NCI-H2227 (cell line): ENCODE results near the gene ATP13A1.
A peak's percentile ranks its signal among the peaks of the same experiment; 100 is the strongest.
"Not testable (repeated sequence)": the region's sequence is repeated elsewhere in the genome, so short reads cannot be mapped to it uniquely, and the experiment has no call there.

ENCODE experiments used
- DNase-seq: peaks from one replicate; lab custom pipeline; 2025; ENCODE audit not compliant: unreplicated experiment; lab: John Stamatoyannopoulos, UW

Gene ATP13A1

DNA sequence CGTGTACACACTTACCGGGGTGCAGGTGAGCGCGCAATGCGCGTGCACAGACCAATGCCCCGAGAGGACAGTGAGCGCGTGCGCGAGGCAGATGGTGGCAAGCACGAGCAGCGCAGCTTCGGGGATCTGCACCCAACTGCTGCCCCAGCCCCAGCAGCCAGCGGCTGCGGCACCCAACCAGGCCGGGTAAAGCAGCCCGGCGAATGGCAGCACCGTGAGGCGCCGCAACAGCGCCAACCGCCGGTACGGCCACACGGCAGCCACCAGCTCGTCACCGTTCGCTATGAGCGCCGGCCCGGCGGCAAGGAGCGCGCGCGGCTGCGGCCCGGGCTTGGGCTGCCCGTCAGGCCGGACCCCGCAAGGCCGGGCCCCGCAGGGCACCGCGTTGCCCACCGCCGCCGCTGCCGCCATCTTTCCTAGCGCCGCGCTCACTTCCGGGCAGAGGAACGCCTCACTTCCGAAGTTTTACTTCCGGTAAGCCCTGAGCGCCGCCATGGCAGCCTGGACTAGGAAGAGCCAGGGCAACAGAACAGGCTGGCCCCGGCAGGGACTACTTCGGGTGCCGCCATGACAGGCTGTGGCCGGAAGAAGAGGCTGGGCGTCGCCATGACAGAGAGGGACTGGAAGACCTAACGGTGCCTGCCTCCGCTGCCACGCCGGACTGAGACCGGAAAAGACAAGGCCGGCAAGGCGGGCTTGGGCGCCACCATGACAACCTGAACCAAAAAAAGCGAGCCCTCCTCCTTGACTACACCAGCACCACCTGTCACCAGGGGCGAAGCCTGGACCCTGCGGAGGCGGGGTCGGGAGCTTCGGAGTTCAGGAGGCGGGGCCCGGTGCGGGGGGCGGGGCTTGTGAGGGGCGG is at the start of gene ATP13A1:
Gene ATP13A1, minus strand, starts transcription at position 421 of the 865 bp plus-strand sequence. Its CDS starts 10 bp downstream, at position 411.
- peak; percentile 97 for DNase-seq

DNA sequence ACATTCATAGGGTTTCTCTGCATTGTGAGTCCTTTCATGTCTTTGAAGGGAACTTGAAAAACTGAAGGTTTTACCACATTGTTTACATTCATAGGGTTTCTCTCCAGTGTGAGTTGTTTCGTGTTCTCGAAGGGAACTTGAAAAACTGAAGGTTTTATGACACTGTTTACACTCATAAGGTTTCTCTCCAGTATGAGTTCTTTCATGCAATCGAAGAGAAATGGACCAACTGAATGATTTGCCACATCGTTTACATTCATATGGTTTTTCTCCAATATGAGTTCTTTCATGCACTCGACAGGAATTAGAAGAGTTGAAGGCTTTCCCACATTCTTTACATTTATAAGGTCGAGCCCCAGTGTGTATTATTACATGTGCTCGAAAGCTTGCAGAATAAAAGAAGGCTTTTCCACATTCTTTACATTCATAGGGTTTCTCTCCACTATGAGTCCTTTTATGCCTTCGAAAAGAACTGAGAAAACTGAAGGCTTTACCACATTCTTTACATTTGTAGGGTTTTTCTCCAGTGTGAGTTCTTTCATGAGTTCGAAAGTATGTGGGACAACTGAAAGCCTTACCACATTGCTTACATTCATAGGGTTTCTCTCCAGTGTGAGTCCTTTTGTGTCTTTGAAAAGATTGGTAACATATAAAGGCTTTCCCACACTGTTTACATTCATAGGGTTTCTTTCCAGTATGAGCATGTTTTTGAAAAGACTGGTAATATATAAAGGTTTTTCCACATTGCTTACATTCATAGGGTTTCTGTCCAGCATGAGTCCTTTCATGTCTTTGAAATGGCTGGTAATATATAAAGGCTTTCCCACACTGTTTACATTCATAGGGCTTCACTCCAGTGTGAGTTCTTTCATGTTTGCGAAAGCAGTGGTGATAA is 48.7 kb upstream of the ATP13A1 start:
- DNase-seq: no peak

- DNase-seq: no peak
Measured at GRCh38 chr19:19711306-19711933, 47.9 kb upstream of the ATP13A1 start.

- DNase-seq: no peak
Measured at GRCh38 chr19:19710506-19710905, 47.0 kb upstream of the ATP13A1 start.

DNA sequence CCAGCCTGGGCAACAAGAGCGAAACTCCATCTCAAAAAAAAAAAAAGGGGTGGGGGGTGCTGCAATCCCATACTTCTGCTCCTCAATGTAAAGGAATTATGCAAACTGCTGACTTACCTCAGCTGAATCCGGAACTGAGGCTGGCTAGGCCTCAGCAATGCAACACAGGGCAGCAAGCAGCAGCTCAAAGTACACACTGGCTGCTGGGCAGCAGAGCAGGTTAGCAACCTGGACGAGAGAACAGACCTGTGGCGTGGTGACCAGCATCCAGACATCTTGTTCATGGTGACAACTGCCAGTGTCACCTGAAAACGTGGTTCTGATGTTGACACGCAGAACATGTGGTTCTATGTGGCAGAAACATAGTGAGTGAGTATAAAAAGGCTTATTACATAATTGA is 41.4 kb upstream of the ATP13A1 start:
- DNase-seq: no peak

DNA sequence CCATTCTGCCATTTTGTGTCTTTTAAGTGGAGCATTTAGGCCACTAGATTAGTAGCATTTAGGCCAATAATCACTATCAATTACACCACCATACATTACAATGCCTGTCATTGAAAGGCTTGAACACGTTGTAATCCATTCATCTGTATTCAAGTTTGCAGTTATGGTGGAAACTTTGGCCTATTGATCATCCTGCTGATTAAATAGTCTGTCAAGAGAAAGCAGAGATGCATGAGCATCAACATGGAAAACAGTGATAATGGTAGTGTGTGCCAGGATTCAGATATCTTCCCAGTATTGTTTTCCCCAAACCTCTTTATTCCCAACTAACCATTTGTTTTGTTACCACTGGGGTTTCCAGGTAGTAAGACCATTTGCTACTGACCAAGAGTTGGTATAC is 37.0 kb upstream of the ATP13A1 start:
- not testable (repeated sequence) for DNase-seq

GRCh38 chr19:19697589-19697988 is 34.1 kb upstream of the ATP13A1 start:
- no peak for DNase-seq

- DNase-seq: no peak
Measured at GRCh38 chr19:19696386-19696785, 32.9 kb upstream of the ATP13A1 start.

GRCh38 chr19:19691683-19692082 is 28.2 kb upstream of the ATP13A1 start:
- no peak for DNase-seq

GRCh38 chr19:19689023-19689422 is 25.5 kb upstream of the ATP13A1 start:
- DNase-seq: not testable (repeated sequence)

- DNase-seq: no peak
Measured at GRCh38 chr19:19687090-19687489, 23.6 kb upstream of the ATP13A1 start.

- DNase-seq: no peak
Measured at GRCh38 chr19:19686580-19686979, 23.1 kb upstream of the ATP13A1 start.

- not testable (repeated sequence) for DNase-seq
Measured at GRCh38 chr19:19686119-19686518, 22.6 kb upstream of the ATP13A1 start.

- DNase-seq: no peak
Measured at GRCh38 chr19:19679176-19680073, 15.9 kb upstream of the ATP13A1 start.

GRCh38 chr19:19677579-19677978 is 14.1 kb upstream of the ATP13A1 start:
- DNase-seq: no peak

- DNase-seq: no peak
Measured at GRCh38 chr19:19674315-19674714, 10.8 kb upstream of the ATP13A1 start.

DNA sequence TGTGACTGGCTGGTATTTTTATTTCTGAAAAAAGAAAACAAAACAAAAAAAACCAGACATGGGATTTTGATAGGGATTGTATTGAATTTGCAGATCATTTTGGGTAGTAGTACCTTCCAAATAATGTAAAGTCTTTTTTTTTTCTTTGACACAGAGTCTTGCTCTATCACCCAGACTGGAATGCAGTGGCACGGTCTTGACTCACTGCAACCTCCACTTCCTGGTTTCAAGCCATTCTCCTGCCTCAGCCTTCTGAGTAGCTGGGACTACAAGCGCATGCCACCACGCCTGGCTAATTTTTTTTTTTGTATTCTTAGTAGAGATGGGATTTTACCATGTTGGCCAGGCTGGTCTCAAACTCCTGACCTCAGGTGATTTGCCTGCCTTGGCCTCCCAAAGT is 9.3 kb upstream of the ATP13A1 start:
- no peak for DNase-seq

GRCh38 chr19:19670070-19670551 is 6.6 kb upstream of the ATP13A1 start:
- DNase-seq: no peak

DNA sequence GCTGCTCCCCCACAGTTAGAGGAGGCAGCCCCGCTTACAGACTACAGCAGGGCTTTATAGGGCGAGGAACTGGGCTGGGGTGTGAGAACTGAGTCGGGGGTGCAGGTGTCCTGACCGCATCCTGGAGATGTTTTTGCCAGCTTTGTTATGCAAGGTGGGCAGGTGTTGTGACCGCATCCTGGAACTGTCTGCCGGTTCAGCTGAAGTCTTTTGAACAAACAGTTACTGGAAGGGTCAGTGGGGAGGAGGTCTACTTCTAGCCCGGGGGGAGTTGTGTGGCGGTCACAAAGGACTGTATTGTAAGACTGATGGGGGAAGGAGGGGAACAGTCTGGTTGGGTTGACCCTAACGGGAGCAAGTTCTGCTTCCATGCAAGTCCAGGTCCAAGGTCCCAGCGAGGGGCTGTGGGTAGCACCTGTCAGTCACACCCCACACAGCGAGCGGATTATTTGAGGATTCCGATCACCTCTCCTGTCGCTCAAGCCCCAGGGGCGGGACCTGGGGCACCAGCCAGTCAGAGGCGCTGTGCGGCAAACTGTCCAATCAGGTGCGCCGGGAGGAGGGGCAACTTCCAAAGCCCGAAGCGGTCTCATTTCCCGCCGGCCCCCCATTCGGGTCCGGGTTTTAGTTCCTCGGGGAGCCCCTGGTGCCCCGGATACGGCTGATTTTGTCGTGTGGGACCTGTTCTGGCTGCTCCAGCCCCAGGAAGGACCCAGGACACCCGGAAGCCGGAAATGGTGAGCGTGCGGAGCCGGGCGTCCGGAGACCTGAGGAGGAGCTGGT is 4.9 kb upstream of the ATP13A1 start, which contains the start of gene ZNF101:
Gene ZNF101, plus strand, starts transcription at position 610 of the 783 bp plus-strand sequence. Its CDS starts 125 bp downstream, at position 735.
- peak; percentile 92 for DNase-seq
